Right lobe of liver (tissue), 6 donors: ENCODE results near the gene RGS10. TPM values are rescaled to one million over a fixed set of nuclear protein-coding genes. Genes with fewer than 3 reads are reported as not detected.

Source experiments
- ATAC-seq, 4 donors: fragments of 200-7000 bp; cut with Tn5 transposase; one replicate each; pipeline ENCODE4 v1.9.1; 2020; ENCODE audit warnings: mild to moderate bottlenecking in 4 of 4, moderate library complexity in 4 of 4
- DNase-seq, 3 donors: peaks; one replicate each; pipeline ENCODE4 v3.0.0-alpha.2; 2020
- H3K27ac ChIP-seq, 3 donors: fragments of 200-600 bp; one replicate each; pipeline ENCODE4 v1.8.0; 2022
- H3K27me3 ChIP-seq, 2 donors: fragments of 200-600 bp; one replicate each; pipeline ENCODE4 v1.8.0; 2022
- H3K36me3 ChIP-seq, 4 donors: fragments of 200-600 bp; sonication (generic) in 1 of 4; one replicate each; pipeline versions ENCODE4 v1.5.1 to v1.8.0; 2017 to 2022; ENCODE audit warnings: control low read depth in 1 of 4
- H3K4me1 ChIP-seq, 4 donors: fragments of 200-600 bp; sonication (generic) in 1 of 4; one replicate each; pipeline versions ENCODE4 v1.5.1 to v1.8.0; 2017 to 2022; ENCODE audit warnings: control low read depth in 1 of 4
- H3K4me3 ChIP-seq, 3 donors: fragments of 200-600 bp; one replicate each; pipeline ENCODE4 v1.8.0; 2022
- H3K9me3 ChIP-seq, 4 donors: fragments of 200-600 bp; sonication (generic) in 1 of 4; one replicate each; pipeline versions ENCODE4 v1.5.1 to v1.8.0; 2017 to 2022; ENCODE audit warnings: control low read depth in 1 of 4
- POLR2A ChIP-seq: fragments of 450-650 bp; IDR thresholded peaks from one replicate; pipeline ENCODE4 v1.6.1; 2017; ENCODE audit warnings: antibody characterized with exemption, mild to moderate bottlenecking
- whole genome bisulfite sequencing: methylation state at CpG from one replicate; pipeline ENCODE4 v1.1.6; 2018; ENCODE audit warnings: low coverage, low lambda C conversion rate; ENCODE audit not compliant: insufficient coverage; ENCODE audit errors: missing lambda C conversion rate; 5-methylcytosine and 5-hydroxymethylcytosine counted together
- intact Hi-C, 2 donors: fragments of 100-400 bp; cut with DNase I; formaldehyde crosslinking; loops; one replicate each; pipeline versions ENCODE4 v1.11.2 to v1.14.1; 2022
- total RNA-seq, 6 experiments: library from RNA; depleted of rRNA in 2 of 6; stranded (reverse); fragments of >200 nt in 2 of 6; fragmentation: NEBNext Ultra II Directional in 3 of 6; extraction: Animal tissue kit (Norgen Biotek cat#: 25700) in 3 of 6; gene quantifications; one replicate each; pipeline versions ENCODE4 v1.1.0 to v1.2.4, GENCODE V29; 2016 to 2023
- TF ChIP-seq, protein P1 (sequence below), 4 donors: fragments of 200-600 bp in 3 of 4; fragments of 450-650 bp in 1 of 4; IDR thresholded peaks; one replicate each; pipeline versions ENCODE4 v1.5.1 to v1.8.0; 2016 to 2022; ENCODE audit warnings: antibody characterized with exemption in 4 of 4, mild to moderate bottlenecking in 2 of 4
- donor health status: DM: no; HTN: yes; CAD: no.
- donor health status: DM: no; HTN: no; CAD: no.
- donor health status: DM: no; HTN: no; CAD: no.
- donor health status: DM: no; HTN: yes; CAD: no.
- donor health status: DM: no; HTN: yes; CAD: no.

The RGS10 gene
- total RNA-seq, 6 experiments from 2014 or later = 0.95 to 5.2 (median 3.7) TPM

GRCh38 chr10:119539359-119539825 lies 3.1 kb downstream of the RGS10 start:
- H3K4me1 ChIP-seq = peaks cover 0 to 16% (median 0%) of the 10 kb centered on the region in 4 donors
- no peaks in the 10 kb centered on the region for H3K36me3 ChIP-seq
- ATAC-seq (no peak), DNase-seq (no peak)
- H3K27me3 ChIP-seq = peaks cover 0 to 12% of the 10 kb centered on the region in 2 donors
- no peaks in the 10 kb centered on the region for H3K9me3 ChIP-seq
- intact Hi-C loops = no loop called here
- 56% methylated on average over 4 of the region's 9 CpGs for WGBS
- H3K4me3 ChIP-seq = no peak overlapping the region
- H3K27ac ChIP-seq = no peak overlapping the region
- TF ChIP-seq POLR2A = no peak

DNA sequence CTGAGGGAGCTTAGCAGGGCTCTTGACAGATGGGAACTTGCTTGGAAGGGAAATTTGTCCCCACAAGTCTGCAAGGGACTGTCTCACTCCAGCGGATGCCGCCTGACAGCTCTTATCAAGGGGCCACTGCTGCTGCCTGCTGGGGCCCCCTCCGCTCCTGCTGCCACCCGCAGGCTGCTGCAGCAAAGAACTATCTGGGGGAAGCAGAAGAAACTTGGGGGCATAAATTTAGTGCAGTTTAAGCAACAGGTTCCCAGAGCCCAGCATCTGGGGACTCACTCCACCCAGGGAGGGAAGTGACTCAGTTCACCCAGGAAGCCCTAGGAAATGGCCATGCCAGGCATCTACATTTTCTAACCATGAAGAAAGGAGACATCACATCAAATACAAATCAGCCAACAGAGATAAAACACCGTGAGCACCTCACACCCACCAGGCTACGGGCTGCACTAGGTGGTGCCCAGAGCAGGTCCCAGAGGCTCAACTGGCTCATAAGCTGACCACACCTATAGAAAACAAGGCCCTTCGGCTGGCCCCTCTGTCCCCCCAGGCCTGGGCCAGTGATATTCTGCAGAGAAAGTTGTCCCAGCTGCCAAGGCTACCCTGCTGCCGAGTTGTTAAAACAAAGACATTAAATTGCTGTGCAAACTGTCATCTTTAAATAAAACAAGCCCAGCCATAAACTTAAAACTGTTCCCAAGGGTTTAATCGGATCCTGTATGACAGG lies 3.7 kb downstream of the RGS10 start:
- Histone ChIP-seq H3K27me3 (peaks cover 0 to 12% of the 10 kb centered on the region in 2 donors), H3K4me1 (peaks cover 0 to 16% (median 0%) of the 10 kb centered on the region in 4 donors), H3K9me3 (no peaks in the 10 kb centered on the region), H3K36me3 (no peaks in the 10 kb centered on the region), H3K27ac (no peak overlapping the region), H3K4me3 (no peak overlapping the region)
- TF ChIP-seq POLR2A = no peak
- TF ChIP-seq, protein P1, sequence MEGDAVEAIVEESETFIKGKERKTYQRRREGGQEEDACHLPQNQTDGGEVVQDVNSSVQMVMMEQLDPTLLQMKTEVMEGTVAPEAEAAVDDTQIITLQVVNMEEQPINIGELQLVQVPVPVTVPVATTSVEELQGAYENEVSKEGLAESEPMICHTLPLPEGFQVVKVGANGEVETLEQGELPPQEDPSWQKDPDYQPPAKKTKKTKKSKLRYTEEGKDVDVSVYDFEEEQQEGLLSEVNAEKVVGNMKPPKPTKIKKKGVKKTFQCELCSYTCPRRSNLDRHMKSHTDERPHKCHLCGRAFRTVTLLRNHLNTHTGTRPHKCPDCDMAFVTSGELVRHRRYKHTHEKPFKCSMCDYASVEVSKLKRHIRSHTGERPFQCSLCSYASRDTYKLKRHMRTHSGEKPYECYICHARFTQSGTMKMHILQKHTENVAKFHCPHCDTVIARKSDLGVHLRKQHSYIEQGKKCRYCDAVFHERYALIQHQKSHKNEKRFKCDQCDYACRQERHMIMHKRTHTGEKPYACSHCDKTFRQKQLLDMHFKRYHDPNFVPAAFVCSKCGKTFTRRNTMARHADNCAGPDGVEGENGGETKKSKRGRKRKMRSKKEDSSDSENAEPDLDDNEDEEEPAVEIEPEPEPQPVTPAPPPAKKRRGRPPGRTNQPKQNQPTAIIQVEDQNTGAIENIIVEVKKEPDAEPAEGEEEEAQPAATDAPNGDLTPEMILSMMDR (IDR thresholded peaks at IDR 0.05) = no peak
- intact Hi-C loops = no loop called here
- 13% methylated on average over 1 of the region's 9 CpGs for WGBS
- ATAC-seq (no peak), DNase-seq (no peak)

DNA sequence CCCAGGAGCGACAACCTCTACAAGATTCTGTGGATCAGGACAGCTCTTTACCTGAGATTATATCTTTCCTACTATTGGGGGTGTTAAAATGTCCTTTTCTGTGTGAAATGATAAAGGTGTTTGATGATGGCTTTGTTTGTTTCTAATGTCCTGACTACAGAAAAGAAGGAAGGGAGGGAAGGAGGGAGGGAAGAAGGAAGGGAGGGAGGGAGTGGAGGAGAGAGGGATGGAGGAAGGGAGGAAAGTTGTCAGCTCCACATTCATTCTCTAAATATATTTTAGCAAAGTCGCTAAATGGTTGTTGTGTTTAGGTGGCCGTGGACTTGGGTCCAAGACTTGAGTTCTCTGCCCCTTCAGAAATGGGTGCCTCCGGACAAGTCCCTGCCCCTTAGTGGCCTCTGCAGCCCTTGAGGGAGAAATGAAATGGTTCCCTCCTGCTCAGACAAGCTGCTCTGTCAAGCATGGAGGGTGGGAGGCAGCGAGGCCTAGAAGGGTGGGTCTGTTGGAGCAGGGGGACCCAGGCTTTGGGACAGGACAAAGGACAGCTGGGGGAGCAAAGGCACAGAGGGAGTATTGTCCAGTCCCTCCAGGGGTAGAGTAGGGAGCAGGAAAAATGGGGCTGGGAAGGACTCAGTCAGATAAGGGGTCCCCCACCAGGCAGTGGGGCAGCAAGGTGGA lies 4.4 kb downstream of the RGS10 start:
- Histone ChIP-seq H3K36me3 (no peaks in the 10 kb centered on the region), H3K27me3 (peaks cover 0 to 6% of the 10 kb centered on the region in 2 donors), H3K4me3 (no peak overlapping the region), H3K4me1 (peaks cover 0 to 10% (median 0%) of the 10 kb centered on the region in 4 donors), H3K9me3 (no peaks in the 10 kb centered on the region), H3K27ac (no peak overlapping the region)
- WGBS = 70% methylated on average over 5 of the region's 5 CpGs
- TF ChIP-seq POLR2A = no peak
- TF ChIP-seq, protein P1 (IDR thresholded peaks at IDR 0.05) = no peak
- ATAC-seq (no peak), DNase-seq (no peak)
- intact Hi-C loops = no loop called here

GRCh38 chr10:119536508-119537025 lies 6.0 kb downstream of the RGS10 start:
- TF ChIP-seq, protein P1 (IDR thresholded peaks at IDR 0.05) = no peak
- TF ChIP-seq POLR2A = no peak
- H3K4me3 ChIP-seq = no peak overlapping the region
- H3K4me1 ChIP-seq = no peaks in the 10 kb centered on the region
- ATAC-seq (peak in 1 of 4 donors; percentile 52), DNase-seq (no peak)
- H3K36me3 ChIP-seq = no peaks in the 10 kb centered on the region
- WGBS = 67% methylated on average over 7 of the region's 9 CpGs
- no peaks in the 10 kb centered on the region for H3K27me3 ChIP-seq
- H3K9me3 ChIP-seq = no peaks in the 10 kb centered on the region
- no peak overlapping the region for H3K27ac ChIP-seq
- intact Hi-C loops = no loop called here
